Kidney glomerular epithelial cell (primary cell): ENCODE data around the gene SEPTIN8.
A peak's percentile ranks its signal among the peaks of the same experiment; 100 is the strongest.

Source experiments
- DNase-seq: peaks from one replicate; lab custom pipeline; 2025; lab: John Stamatoyannopoulos, UW

SEPTIN8 gene

GRCh38 chr5:132777209-132778069 lies at the start of gene SEPTIN8:
TSS of gene SEPTIN8 (minus strand) at chr5:132777239. CDS start at chr5:132777137, 102 bp downstream.
- DNase-seq = peak; percentile 8

DNA sequence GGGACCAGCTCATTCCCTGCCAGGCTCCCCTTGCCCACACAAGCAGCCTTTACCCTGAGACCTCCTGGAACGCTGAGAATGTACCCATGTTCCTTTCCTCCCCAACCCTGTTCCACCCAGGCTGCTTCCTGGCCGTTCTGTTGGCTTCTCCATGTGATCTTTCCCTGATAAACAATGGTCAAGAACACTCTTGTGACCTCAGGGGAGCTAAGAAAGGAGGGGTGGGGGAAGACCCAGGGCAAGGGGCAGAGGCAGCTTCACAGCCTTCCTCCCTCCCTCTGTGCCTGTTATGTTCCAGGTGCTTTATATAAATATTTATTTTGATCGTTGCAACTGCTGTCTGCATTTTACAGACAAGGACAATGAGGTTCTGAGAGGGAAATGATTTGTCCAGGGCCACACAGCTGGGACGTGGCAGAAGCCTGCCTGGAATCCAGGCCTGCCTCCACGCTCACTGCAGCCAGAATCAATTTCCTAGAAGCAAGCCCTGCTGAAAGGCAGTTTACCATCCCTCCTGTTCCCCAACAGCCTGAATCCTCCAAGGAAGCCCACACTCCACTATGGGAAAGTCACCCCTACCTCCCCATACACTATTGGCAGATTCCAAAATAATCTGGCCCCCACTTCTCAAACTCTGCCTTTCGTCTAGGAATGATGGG lies 49.5 kb upstream of the SEPTIN8 start:
- DNase-seq = no peak

- no peak for DNase-seq
These were observed 48.9 kb upstream of the SEPTIN8 start for GRCh38 chr5:132825834-132826391.

GRCh38 chr5:132825033-132825833 lies 48.2 kb upstream of the SEPTIN8 start:
- no peak for DNase-seq

DNA sequence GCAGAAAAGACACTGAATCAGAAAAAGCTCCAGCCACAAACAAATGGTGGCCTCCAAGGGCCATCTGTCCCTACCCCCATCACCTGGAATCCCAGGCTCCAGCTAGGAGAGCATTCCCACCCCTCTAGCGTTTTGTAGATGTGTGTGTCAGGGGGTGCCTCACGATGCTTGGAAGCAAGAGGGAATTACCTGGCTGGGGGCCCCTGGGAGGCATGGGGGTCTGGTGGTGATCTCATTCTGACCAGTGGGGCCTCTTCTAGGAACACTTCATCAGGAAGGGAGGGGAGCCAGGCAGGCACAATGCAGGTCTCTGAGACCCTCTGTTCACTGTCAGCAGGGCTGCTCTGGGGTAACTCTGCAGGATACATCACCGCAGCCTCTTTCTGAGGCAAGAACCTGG lies 47.4 kb upstream of the SEPTIN8 start:
- no peak for DNase-seq

DNA sequence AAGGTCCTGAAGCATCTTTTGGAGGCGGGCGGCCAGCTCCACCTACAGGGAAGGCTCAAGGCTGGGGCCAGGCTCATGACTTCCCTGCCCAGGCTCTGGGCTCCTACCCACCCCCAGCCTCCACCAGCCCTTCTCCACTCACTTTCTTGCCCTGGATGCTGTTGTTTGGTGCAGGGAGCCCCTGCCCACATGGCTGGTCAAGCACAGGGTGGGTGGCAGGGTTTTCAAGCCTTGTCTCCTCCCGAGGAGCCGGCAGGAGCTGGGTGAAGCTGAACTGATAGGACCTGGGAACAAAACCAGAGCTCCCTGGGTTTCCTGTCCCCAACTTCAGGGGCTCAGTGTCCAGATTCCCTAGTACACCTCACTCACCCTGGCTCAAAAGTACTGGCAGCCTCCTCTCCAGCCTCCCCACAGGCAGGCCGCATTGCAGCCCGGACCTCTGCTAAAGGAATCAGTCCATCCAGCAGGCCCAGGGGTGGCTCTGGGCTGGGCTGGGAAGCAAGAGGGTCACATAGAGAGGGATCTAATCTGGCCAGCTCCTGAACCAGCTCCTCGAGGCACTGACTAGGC lies 46.5 kb upstream of the SEPTIN8 start:
- no peak for DNase-seq

GRCh38 chr5:132822650-132823480 lies 45.8 kb upstream of the SEPTIN8 start:
- DNase-seq = no peak

DNA sequence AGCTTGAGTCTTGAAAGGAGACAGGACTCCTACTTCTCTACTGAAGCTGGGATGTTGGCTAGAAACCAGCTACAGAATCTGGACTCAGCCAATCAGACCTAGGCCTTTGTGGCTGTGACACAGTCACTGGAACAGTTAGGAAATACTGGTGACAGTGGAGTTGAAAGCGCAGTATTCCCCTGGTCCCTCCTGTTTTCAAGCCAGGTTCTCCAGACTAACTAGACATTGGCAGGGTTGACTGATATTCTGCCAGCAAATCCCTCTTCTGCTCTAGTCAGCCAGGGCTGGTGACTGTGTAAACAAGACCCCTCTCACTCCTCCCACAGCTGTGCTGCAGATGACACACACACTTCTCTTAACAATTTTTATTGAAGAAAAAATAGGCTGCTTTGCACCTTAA lies 44.8 kb upstream of the SEPTIN8 start:
- peak; percentile 22 for DNase-seq

DNA sequence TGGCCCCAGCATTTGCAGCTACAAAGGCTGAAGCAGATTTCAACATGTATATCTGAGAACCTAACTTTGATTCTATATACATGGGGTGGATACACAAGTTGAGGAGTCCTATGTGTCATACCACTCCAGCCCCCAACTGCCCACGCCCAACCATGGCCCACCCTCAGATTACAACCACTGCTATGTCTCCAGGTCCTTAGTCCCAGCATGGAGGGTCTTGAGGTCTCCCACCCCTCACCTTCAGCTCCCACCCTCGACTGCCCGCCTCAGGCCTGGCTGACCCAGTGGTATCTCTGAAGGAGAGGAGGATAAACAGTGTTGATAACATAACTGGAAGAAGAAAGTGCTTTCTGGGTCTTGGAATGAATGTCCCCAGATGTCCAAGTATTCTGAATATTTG lies 44.3 kb upstream of the SEPTIN8 start:
- no peak for DNase-seq

- DNase-seq = peak; percentile 85
These were observed 43.2 kb upstream of the SEPTIN8 start for GRCh38 chr5:132820162-132820754.

DNA sequence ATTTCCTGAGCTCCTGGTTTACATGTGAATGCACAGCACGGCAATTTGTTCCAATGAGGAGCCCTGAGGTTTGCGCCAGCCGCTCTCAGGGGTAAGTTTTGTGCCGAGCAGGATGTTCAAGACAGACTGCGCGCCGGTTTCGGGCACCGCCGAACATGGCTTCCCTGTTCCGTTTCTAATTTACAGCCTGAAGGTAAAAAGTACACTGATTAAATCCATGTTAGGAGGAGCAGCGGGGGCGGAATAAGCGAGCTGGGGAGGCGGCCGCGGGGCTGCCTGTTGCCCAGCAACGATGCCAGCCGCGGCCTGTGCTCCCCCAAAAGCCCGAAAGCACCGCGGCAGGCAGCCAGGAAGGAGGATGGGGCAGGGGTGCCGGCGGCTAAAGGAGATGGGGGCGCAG lies 42.4 kb upstream of the SEPTIN8 start:
- DNase-seq = no peak

DNA sequence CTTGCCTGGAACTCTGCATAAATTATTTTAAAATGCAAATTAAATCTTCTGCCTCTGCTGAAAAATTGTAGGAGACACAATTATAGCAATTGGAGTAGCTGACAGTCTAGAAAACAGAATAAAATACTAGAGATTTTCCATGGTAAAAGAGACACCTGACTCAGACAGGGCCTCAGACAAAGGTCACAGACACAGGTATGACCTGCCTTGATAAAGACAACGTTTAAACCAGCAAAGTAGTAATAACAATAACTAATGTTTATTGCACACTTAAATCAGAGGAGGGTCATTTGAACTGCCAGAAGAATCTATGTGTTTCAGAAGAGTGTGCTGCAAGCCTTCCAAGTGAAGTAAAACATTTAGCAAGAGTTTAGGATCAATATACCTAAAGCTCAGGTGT lies 40.0 kb upstream of the SEPTIN8 start:
- DNase-seq = no peak

- DNase-seq = peak; percentile 22
These were observed 39.5 kb upstream of the SEPTIN8 start for GRCh38 chr5:132816554-132816953.

- no peak for DNase-seq
These were observed 39.0 kb upstream of the SEPTIN8 start for GRCh38 chr5:132816083-132816482.

GRCh38 chr5:132815454-132815853 lies 38.4 kb upstream of the SEPTIN8 start:
- DNase-seq = no peak

DNA sequence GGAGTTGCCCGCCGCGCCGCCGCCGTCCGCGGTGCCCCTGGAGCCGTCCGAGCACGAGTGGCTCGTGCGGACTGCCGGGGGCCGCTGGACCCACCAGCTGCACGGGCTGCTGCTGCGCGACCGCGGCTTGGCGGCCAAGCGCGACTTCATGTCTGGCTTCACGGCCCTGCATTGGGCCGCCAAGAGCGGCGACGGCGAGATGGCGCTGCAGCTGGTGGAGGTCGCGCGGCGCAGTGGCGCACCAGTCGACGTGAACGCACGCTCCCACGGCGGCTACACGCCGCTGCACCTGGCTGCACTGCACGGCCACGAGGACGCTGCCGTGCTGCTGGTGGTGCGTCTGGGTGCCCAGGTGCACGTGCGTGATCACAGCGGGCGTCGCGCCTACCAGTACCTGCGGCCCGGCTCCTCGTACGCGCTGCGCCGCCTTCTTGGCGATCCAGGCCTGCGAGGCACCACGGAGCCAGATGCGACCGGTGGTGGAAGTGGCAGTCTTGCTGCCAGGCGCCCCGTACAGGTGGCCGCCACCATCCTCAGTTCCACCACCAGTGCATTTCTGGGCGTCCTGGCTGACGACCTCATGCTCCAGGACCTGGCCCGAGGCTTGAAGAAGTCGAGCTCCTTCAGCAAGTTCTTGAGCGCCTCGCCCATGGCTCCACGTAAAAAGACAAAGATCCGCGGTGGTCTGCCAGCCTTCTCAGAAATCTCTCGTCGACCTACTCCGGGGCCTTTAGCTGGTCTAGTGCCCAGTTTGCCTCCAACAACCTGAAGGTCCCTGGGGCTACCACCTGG lies 37.7 kb upstream of the SEPTIN8 start:
- DNase-seq = no peak

GRCh38 chr5:132813599-132814502 lies 36.8 kb upstream of the SEPTIN8 start:
- no peak for DNase-seq

DNA sequence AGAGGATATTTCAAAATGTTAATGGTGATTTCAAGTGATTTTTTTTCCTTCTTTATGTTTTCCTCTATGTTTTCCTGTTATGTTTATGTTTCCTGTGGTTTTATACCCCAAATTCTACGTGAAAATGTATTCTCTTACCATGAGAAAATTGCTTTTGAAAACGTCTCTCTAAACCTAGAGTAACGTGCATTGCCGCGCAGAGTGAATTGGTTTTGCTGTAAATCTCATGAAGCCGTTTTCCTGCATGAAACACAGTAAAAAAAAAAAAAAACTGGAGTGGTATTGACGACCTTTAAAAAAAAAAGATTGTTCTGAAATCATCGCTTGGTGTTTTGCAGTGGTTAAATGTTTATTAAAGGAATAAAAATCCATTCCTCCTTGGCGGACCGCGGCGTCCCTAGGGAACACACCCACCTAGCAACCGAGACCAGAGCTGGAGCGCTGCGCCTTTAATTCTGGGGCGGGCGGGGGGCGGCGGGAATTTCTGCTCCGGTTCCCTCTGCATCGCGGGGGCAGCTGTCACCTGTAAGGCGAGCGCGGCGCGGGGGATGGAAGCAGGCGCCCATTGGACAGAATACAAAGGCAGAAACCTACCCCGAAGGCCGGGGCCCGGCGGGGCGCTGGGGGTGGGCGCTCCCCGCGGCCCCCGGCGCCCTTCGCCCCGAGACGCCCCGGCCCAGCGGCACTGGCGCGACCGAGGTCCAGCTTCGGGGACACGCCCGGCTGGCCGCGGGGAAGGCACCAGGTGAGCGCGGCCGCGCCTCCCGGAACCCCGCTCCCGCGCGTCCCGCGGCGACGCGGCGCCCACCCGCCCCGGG lies 36.0 kb upstream of the SEPTIN8 start, which contains the start of gene SOWAHA:
SOWAHA (plus strand) TSS at position 522 of the 818 bp plus-strand sequence. CDS start 320 bp downstream, outside the sequence.
- DNase-seq = no peak
